Measurements from ENCODE around the gene ABCA2. TPM values are rescaled to one million over a fixed set of nuclear protein-coding genes. Genes with fewer than 3 reads are reported as not detected.

Gene ABCA2
- total and polyA plus RNA-seq, 4 donors, result 13.4 to 39.0 (median 16.5) TPM

- no peak for DNase-seq
- 24 to 38% methylated on average over 32 to 33 of the region's 33 CpGs for WGBS, 2 donors
- H3K27me3 ChIP-seq (ENCODE audit: control insufficient read depth in 3 of 3, insufficient read depth in 3 of 3, low read length in 2 of 3), result peaks cover 5 to 27% (median 14%) of the 10 kb centered on the region in 3 donors
These were observed 42.2 kb downstream of the ABCA2 start for GRCh38 chr9:136985853-136986252.

GRCh38 chr9:136985027-136985602 is 42.9 kb downstream of the ABCA2 start:
- Histone ChIP-seq H3K9ac (ENCODE audit: insufficient read depth in 1 of 2, low read length in 2 of 2) (no peak overlapping the region), H3K9me3 (ENCODE audit: control insufficient read depth in 4 of 4, insufficient read depth in 3 of 4, low read length in 3 of 4) (peaks cover 0 to 5% (median 0%) of the 10 kb centered on the region in 4 donors), H3K4me1 (ENCODE audit: control insufficient read depth in 5 of 5, insufficient read depth in 5 of 5, low read length in 5 of 5) (peaks cover 0 to 14% (median 6%) of the 10 kb centered on the region in 5 donors), H3K4me3 (no peak overlapping the region), H3K36me3 (ENCODE audit: control insufficient read depth in 4 of 4, insufficient read depth in 4 of 4, low read length in 4 of 4) (no peaks in the 10 kb centered on the region), H3K27ac (ENCODE audit: low read depth in 1 of 2, low read length in 1 of 2) (no peak overlapping the region), H3K27me3 (ENCODE audit: control insufficient read depth in 3 of 3, insufficient read depth in 3 of 3, low read length in 2 of 3) (peaks cover 5 to 27% (median 14%) of the 10 kb centered on the region in 3 donors)
- no peak for TF ChIP-seq CTCF (IDR thresholded peaks at IDR 0.05; ENCODE audit: control extremely low read depth, extremely low read depth)
- ATAC-seq (ENCODE audit: insufficient read depth, low FRiP score) (no peak), DNase-seq (no peak)
- 10 to 24% methylated on average over 46 to 48 of the region's 48 CpGs for WGBS, 2 donors

More at GRCh38 chr9:136985853-136986252, 42.2 kb downstream of the ABCA2 start:
- Histone ChIP-seq H3K36me3 (ENCODE audit: control insufficient read depth in 4 of 4, insufficient read depth in 4 of 4, low read length in 4 of 4) (no peaks in the 10 kb centered on the region), H3K9me3 (ENCODE audit: control insufficient read depth in 4 of 4, insufficient read depth in 3 of 4, low read length in 3 of 4) (peaks cover 0 to 5% (median 0%) of the 10 kb centered on the region in 4 donors), H3K27ac (ENCODE audit: low read depth in 1 of 2, low read length in 1 of 2) (no peak overlapping the region), H3K9ac (ENCODE audit: insufficient read depth in 1 of 2, low read length in 2 of 2) (no peak overlapping the region), H3K4me3 (no peak overlapping the region), H3K4me1 (ENCODE audit: control insufficient read depth in 5 of 5, insufficient read depth in 5 of 5, low read length in 5 of 5) (peaks cover 0 to 14% (median 6%) of the 10 kb centered on the region in 5 donors)
- TF ChIP-seq CTCF (IDR thresholded peaks at IDR 0.05; ENCODE audit: control extremely low read depth, extremely low read depth), result no peak
- ATAC-seq (ENCODE audit: insufficient read depth, low FRiP score), result no peak

- H3K36me3 ChIP-seq (ENCODE audit: control insufficient read depth in 4 of 4, insufficient read depth in 4 of 4, low read length in 4 of 4), result no peaks in the 10 kb centered on the region
- H3K9me3 ChIP-seq (ENCODE audit: control insufficient read depth in 4 of 4, insufficient read depth in 3 of 4, low read length in 3 of 4), result peaks cover 0 to 5% (median 0%) of the 10 kb centered on the region in 4 donors
- peaks cover 5 to 27% (median 14%) of the 10 kb centered on the region in 3 donors for H3K27me3 ChIP-seq (ENCODE audit: control insufficient read depth in 3 of 3, insufficient read depth in 3 of 3, low read length in 2 of 3)
- H3K4me3 ChIP-seq, result no peak overlapping the region
- DNase-seq, result no peak
- no peak for ATAC-seq (ENCODE audit: insufficient read depth, low FRiP score)
- WGBS, 2 donors, result 48 to 61% methylated on average over 21 to 29 of the region's 29 CpGs
- no peak overlapping the region for H3K27ac ChIP-seq (ENCODE audit: low read depth in 1 of 2, low read length in 1 of 2)
- no peak overlapping the region for H3K9ac ChIP-seq (ENCODE audit: insufficient read depth in 1 of 2, low read length in 2 of 2)
- TF ChIP-seq CTCF (IDR thresholded peaks at IDR 0.05; ENCODE audit: control extremely low read depth, extremely low read depth), result no peak
- H3K4me1 ChIP-seq (ENCODE audit: control insufficient read depth in 5 of 5, insufficient read depth in 5 of 5, low read length in 5 of 5), result peaks cover 0 to 14% (median 6%) of the 10 kb centered on the region in 5 donors
These were observed 43.5 kb downstream of the ABCA2 start for GRCh38 chr9:136984464-136985026.
